ENCODE measurements around the gene GPATCH2. TPM values are rescaled to one million over a fixed set of nuclear protein-coding genes. Genes with fewer than 3 reads are reported as not detected.

GPATCH2 gene
- total RNA-seq, 1 experiment from 2014 or later: 17.2 TPM

DNA sequence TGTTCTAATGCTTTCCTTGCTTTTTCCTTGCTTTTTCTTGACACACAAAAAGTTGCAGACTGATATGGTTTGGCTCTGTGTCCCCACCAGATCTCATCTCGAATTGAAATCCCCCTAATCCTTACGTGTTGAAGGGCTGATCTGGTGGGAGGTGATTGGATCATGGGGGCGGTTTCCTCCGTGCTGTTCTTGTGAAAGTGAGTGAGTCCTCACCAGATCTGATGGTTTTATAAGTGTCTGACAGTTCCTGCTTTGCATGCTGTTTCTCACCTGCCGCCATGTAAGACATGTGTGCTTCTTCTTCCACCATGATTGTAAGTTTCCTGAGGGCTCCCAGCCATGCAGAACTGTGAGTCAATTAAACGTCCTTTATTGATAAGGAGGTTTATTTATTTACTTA, 11.6 kb upstream of the GPATCH2 start:
- ATAC-seq (no peak), DNase-seq (no peak)
- no TSS peak for BruUV-seq (replicated peaks)
- Histone ChIP-seq H3K9me2 (replicated peaks; ENCODE audit: low read length) (no peaks in the 10 kb centered on the region), H2AFZ (ENCODE audit: low read length) (no peak overlapping the region), H3K36me3 (ENCODE audit: low read depth, low read length) (no peaks in the 10 kb centered on the region), H3K4me1 (ENCODE audit: insufficient read depth, low read length) (no peaks in the 10 kb centered on the region), H4K20me1 (ENCODE audit: low read length) (no peaks in the 10 kb centered on the region), H3K4me2 (ENCODE audit: low read length) (no peak overlapping the region), H3K27ac (ENCODE audit: low read length) (no peak overlapping the region), H3K27me3 (ENCODE audit: low read length) (no peaks in the 10 kb centered on the region), H3K9ac (ENCODE audit: low read length) (no peak overlapping the region), H3F3A (ENCODE audit: low read length, unreplicated experiment) (no peaks in the 10 kb centered on the region), H3K4me3 (ENCODE audit: low read length) (no peak overlapping the region), H3K79me2 (ENCODE audit: low read length) (no peaks in the 10 kb centered on the region), H3K9me3 (ENCODE audit: low read length) (no peaks in the 10 kb centered on the region)
- intact Hi-C loops (cut with micrococcal nuclease): no loop called here
- ChIA-PET POLR2A (ENCODE audit: unreplicated experiment) (no interaction called here), CTCF (no interaction called here)
- TF ChIP-seq EZH2 (IDR thresholded peaks at IDR 0.05; ENCODE audit: low read length, unreplicated experiment) (no peak), EZH2phosphoT487 (IDR thresholded peaks at IDR 0.05; ENCODE audit: borderline replicate concordance, low read length) (no peak)
- TF ChIP-seq, protein P1, sequence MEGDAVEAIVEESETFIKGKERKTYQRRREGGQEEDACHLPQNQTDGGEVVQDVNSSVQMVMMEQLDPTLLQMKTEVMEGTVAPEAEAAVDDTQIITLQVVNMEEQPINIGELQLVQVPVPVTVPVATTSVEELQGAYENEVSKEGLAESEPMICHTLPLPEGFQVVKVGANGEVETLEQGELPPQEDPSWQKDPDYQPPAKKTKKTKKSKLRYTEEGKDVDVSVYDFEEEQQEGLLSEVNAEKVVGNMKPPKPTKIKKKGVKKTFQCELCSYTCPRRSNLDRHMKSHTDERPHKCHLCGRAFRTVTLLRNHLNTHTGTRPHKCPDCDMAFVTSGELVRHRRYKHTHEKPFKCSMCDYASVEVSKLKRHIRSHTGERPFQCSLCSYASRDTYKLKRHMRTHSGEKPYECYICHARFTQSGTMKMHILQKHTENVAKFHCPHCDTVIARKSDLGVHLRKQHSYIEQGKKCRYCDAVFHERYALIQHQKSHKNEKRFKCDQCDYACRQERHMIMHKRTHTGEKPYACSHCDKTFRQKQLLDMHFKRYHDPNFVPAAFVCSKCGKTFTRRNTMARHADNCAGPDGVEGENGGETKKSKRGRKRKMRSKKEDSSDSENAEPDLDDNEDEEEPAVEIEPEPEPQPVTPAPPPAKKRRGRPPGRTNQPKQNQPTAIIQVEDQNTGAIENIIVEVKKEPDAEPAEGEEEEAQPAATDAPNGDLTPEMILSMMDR (conservative IDR thresholded peaks at IDR 0.05; ENCODE audit: low read depth, low read length): no peak

DNA sequence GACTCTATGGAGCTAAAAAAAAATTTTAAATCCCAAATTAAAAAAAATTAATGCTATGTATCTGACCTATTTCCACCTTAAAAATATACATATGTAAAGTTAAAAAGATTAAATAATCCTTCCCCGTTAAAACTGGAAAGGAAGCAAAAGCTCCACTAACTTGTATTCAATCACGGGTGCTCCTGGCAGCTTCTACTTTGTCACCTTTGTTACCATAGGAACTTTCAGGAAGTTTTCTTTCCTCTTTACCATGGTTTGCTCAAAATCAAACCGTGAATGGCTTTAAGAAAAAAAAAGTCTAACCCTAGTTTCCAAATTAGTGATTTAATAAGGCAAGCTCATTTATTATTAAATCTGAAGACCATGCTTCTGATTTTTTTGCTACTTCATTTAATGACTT, 3.5 kb downstream of the GPATCH2 start:
- H3K36me3 ChIP-seq (ENCODE audit: low read depth, low read length): no peaks in the 10 kb centered on the region
- ChIA-PET CTCF (interaction anchor here (0.7 kb wide), 1 partner anchor 266 kb away, joined by 4 read pairs; no protein-coding TSS in a partner anchor), POLR2A (ENCODE audit: unreplicated experiment) (interaction anchor here (0.6 kb wide), 1 partner anchor 683 kb away, joined by 3 read pairs; no protein-coding TSS in a partner anchor)
- peaks cover 33% of the 10 kb centered on the region for H3K4me1 ChIP-seq (ENCODE audit: insufficient read depth, low read length)
- TF ChIP-seq, protein P1 (conservative IDR thresholded peaks at IDR 0.05; ENCODE audit: low read depth, low read length): no peak
- TF ChIP-seq EZH2 (IDR thresholded peaks at IDR 0.05; ENCODE audit: low read length, unreplicated experiment): no peak
- TF ChIP-seq EZH2phosphoT487 (IDR thresholded peaks at IDR 0.05; ENCODE audit: borderline replicate concordance, low read length): no peak
- no peaks in the 10 kb centered on the region for H3K9me3 ChIP-seq (ENCODE audit: low read length)
- H3K9me2 ChIP-seq (replicated peaks; ENCODE audit: low read length): no peaks in the 10 kb centered on the region
- H2AFZ ChIP-seq (ENCODE audit: low read length): no peak overlapping the region
- H3F3A ChIP-seq (ENCODE audit: low read length, unreplicated experiment): no peaks in the 10 kb centered on the region
- no peak overlapping the region for H3K9ac ChIP-seq (ENCODE audit: low read length)
- intact Hi-C loops (cut with micrococcal nuclease): no loop called here
- no peaks in the 10 kb centered on the region for H3K27me3 ChIP-seq (ENCODE audit: low read length)
- H3K4me2 ChIP-seq (ENCODE audit: low read length): peak overlapping the region; percentile 97; the same call in 1 of the 2 replicates
- H3K4me3 ChIP-seq (ENCODE audit: low read length): 0 out of 2 replicates have a peak overlapping the region, but pooled peaks have one; percentile 83
- H3K79me2 ChIP-seq (ENCODE audit: low read length): peaks cover 84% of the 10 kb centered on the region
- no TSS peak for BruUV-seq (replicated peaks)
- peaks cover 13% of the 10 kb centered on the region for H4K20me1 ChIP-seq (ENCODE audit: low read length)
- DNase-seq (no peak), ATAC-seq (no peak)
- no peak overlapping the region for H3K27ac ChIP-seq (ENCODE audit: low read length)

DNA sequence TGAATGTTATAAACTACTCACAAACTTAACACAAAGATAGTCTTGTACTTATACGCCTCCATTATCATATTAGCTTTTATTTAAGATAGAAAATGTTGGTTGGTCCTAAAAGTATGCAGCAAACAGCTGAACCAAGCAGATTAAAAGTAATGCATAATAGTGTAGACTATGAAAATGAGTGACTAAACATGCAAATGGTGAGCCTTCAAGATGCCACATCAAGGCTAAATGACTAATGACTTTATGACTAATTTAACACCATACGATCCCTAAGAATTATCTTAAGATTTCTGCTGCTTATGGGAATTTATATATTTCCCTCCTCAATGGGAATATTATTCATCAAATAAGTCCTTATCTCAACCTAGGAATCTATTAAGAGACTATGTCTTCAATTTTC, 4.6 kb downstream of the GPATCH2 start:
- peaks cover 14% of the 10 kb centered on the region for H4K20me1 ChIP-seq (ENCODE audit: low read length)
- H2AFZ ChIP-seq (ENCODE audit: low read length): no peak overlapping the region
- ChIA-PET CTCF (no interaction called here), POLR2A (ENCODE audit: unreplicated experiment) (no interaction called here)
- no peak for ATAC-seq
- DNase-seq: no peak
- H3K4me3 ChIP-seq (ENCODE audit: low read length): no peak overlapping the region
- no peaks in the 10 kb centered on the region for H3K9me2 ChIP-seq (replicated peaks; ENCODE audit: low read length)
- no TSS peak for BruUV-seq (replicated peaks)
- no peak overlapping the region for H3K27ac ChIP-seq (ENCODE audit: low read length)
- no peak overlapping the region for H3K4me2 ChIP-seq (ENCODE audit: low read length)
- H3K36me3 ChIP-seq (ENCODE audit: low read depth, low read length): no peaks in the 10 kb centered on the region
- peaks cover 28% of the 10 kb centered on the region for H3K4me1 ChIP-seq (ENCODE audit: insufficient read depth, low read length)
- peaks cover 95% of the 10 kb centered on the region for H3K79me2 ChIP-seq (ENCODE audit: low read length)
- intact Hi-C loops (cut with micrococcal nuclease): no loop called here
- no peaks in the 10 kb centered on the region for H3F3A ChIP-seq (ENCODE audit: low read length, unreplicated experiment)
- TF ChIP-seq EZH2phosphoT487 (IDR thresholded peaks at IDR 0.05; ENCODE audit: borderline replicate concordance, low read length) (no peak), EZH2 (IDR thresholded peaks at IDR 0.05; ENCODE audit: low read length, unreplicated experiment) (no peak)
- TF ChIP-seq, protein P1 (conservative IDR thresholded peaks at IDR 0.05; ENCODE audit: low read depth, low read length): no peak
- no peak overlapping the region for H3K9ac ChIP-seq (ENCODE audit: low read length)
- H3K9me3 ChIP-seq (ENCODE audit: low read length): no peaks in the 10 kb centered on the region
- H3K27me3 ChIP-seq (ENCODE audit: low read length): no peaks in the 10 kb centered on the region
